HG02870 (cell line): ENCODE measurements around the gene GBF1.
"Not testable (repeated sequence)": the region's sequence is repeated elsewhere in the genome, so short reads cannot be mapped to it uniquely, and the experiment has no call there.

Source experiments
- ATAC-seq: cut with Tn5 transposase; IDR thresholded peaks from one replicate; pipeline ENCODE4 v1.9.1; 2021; ENCODE audit warnings: mild to moderate bottlenecking, moderate library complexity; ENCODE audit not compliant: unreplicated experiment

The GBF1 gene, protein sequence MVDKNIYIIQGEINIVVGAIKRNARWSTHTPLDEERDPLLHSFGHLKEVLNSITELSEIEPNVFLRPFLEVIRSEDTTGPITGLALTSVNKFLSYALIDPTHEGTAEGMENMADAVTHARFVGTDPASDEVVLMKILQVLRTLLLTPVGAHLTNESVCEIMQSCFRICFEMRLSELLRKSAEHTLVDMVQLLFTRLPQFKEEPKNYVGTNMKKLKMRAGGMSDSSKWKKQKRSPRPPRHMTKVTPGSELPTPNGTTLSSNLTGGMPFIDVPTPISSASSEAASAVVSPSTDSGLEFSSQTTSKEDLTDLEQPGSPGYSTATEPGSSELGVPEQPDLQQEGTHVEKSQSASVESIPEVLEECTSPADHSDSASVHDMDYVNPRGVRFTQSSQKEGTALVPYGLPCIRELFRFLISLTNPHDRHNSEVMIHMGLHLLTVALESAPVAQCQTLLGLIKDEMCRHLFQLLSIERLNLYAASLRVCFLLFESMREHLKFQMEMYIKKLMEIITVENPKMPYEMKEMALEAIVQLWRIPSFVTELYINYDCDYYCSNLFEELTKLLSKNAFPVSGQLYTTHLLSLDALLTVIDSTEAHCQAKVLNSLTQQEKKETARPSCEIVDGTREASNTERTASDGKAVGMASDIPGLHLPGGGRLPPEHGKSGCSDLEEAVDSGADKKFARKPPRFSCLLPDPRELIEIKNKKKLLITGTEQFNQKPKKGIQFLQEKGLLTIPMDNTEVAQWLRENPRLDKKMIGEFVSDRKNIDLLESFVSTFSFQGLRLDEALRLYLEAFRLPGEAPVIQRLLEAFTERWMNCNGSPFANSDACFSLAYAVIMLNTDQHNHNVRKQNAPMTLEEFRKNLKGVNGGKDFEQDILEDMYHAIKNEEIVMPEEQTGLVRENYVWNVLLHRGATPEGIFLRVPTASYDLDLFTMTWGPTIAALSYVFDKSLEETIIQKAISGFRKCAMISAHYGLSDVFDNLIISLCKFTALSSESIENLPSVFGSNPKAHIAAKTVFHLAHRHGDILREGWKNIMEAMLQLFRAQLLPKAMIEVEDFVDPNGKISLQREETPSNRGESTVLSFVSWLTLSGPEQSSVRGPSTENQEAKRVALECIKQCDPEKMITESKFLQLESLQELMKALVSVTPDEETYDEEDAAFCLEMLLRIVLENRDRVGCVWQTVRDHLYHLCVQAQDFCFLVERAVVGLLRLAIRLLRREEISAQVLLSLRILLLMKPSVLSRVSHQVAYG (N-terminal part only)

DNA sequence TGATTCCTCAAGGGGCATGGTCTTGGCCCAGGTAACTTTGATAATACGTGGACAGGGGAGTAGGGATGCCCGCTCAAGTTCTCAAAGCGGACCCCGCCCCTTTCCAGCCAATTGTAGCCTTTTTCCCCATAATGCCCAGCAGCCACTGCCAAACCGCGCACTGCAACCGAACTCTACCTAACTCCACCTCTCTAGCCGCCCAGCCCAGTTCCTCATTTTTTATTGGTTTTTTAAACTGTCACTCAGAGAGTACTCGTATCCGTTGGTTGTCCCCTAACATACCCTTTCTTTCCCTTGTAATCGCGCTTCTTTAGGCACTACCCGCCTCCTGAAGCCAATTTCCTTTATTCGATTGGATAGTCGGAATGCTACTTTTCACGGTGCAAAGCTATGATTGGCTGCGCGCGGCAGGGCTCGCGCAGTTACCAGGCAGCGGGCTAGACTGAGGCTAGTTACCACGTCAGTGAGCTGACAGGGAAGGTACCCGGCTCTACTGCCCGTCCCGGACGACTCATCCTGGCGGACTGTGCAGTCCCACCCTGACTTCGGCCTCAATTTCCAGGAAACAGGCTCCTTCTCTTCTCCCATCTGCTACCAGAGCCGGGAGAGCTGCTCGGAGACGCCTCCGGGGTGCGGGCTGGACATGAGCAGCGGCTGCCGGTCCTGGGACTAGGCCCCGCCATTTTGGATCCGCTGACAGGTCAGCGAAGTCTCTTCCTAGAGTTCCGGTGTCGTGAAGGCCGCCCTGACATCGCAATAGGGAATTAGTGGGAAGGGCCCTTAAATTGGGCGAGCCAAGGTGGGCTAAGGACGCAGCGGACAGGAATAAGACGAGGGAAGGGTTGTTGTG, at the start of gene GBF1:
Gene GBF1, plus strand, starts transcription at position 451 of the 850 bp plus-strand sequence. CDS start 13,407 bp downstream, outside the sequence.
- ATAC-seq, result peak; percentile 92

DNA sequence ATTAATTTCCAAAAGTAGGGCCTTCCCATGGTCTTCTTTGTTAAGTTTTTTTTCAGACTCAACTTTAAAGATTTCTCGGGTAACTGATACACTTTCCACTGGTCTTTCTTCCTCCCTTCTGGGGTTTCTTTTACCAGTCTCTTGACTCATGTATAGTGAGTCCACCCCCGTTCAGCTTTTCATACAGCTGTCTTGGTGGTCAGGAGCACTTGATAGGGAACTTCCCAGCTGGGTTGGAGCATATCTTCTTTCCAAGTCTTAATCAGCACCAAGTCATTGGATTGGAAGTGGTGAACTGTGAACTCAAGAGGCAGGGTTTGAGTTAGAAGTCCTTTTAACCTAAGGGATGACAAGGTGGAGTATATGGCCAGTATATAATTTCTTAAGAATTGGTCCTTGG, 48.4 kb upstream of the GBF1 start:
- no peak for ATAC-seq

DNA sequence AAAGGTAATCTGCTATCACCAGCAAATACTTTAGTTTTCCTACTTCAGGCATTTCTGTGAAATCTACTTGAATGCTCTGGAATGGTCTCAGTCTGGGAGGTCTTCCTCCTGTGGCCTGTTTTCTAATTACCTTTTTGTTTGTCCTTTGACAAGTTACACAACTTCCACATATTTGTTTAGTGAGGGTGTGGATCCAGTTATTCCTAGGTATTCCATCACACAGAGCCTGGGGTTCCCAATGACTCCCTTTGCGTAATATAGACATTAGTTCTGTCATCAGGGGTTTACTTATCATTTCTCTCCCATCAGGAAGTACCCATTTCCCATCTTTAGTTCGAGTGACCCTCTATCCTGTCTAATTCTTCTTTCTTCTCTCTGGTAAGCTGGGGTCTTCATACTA, 47.3 kb upstream of the GBF1 start:
- no peak for ATAC-seq

DNA sequence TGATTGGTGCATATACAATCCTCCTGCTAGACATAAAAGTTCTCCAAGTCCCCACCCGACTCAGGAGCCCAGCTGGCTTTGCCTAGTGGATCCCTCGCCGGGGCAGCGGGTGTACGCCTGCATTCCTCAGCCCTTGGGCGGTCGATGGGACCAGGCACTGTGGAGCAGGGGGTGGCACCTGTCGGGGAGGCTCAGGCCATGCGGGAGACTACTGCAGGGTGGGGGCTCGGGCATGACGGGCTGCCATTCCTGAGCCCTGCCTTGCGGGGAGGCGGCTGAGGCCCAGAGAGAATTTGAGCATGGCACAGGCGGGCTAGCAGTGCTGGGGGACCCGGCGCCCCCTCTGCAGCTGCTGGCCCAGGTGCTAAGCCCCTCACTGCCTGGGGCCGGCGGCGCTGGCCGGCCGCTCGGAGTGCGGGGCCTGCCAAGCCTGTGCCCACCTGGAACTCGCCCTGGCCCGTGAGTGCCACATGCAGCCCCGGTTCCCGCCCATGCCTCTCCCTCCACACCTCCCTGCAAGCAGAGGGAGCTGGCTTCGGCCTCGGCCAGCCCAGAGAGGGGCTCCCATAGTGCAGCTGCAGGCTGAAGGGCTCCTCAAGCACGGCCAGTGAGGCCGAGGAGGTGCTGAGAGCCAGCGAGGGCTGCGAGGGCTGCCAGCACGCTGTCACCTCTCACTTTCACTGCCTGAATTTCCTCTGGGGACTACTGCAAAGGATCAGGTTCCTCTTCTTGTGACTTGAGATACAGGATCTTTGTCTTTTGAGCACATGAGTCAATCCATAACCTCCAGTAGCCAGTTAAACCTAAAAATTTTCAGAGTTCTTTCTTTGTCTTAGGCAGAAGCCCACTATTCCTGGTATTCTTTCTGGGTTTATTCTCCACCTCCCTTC, 44.3 kb upstream of the GBF1 start:
- no peak for ATAC-seq

DNA sequence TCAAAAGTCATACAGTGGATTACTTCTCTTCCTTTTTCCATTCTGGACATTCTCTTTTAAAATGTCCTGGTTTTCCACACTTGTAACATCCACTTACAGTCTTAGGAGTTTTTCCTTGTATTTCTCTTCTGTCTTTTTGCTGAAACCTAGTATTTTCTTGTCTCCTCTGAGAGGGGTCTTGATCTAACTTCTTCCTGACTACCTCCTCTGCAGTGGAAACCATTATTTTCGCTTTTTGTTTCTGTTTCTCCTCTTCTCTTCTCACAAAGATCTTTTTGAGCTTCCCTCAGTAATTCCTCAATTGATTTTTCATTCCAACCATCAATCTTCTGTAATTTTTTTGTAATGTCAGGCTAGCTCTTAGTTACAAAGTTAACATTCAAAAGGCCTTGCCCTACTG, 42.9 kb upstream of the GBF1 start:
- ATAC-seq, result no peak

DNA sequence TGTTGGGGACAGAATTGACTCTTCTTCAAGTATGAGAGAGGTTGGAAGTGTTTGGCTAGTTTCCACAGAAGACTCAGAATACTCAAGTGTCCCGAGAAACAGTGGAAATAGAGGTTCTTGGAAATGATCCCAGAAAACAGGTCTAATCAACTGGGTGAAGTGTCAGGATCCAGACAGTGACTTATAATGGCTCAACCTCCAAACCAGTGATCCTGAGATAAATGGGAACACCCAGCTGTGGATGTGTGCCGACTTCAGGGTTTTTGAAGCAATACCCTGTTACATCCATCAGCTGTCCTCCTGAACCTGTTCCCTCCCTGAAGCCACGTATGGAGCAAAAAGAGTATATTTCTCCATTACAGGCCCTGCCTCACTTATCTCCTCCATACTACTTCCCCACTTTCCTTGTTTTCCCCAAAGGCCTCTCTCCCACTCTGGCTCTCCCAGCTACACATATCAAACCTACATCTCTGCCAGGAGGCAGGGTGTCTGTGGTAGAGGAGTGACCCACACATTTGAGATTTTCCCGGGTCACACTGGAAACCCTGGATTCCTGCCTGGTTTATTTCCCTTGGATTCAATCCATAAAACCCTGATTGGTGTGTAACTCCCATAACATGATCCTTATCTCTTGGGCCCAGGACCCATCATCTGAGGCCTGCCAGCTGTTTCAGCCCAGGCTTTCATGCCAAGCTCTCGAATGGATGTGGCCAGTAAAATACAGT, 36.9 kb upstream of the GBF1 start:
- no peak for ATAC-seq

DNA sequence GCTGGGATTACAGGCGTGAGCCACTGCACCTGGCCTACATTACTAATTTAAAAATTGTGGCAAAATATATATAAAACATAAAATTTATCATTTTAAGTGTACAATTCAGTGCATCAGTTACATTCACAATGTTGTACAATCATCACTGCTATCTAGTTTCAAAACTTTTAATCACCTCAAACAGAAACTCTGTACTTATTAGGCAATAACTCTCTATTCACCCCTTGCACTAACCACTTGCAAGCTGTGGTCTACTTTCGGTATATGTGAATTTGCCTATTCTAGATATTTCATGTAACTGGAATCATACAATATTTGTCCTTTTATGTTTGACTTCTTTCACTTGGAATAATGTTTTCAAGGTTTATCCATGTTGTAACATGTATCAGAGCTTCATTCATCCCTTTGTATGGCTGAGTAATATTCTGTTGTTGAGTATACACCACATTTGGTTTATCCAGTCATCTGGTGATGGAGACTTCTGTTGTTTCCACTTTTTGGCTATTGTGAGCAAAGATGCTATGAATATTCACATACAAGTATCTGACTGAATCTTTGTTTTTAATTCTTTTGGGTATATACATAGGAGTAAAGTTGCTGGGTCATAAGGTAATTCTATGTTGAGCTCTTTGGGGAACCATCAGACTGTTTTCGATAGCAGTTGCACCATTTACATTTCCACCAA, 33.6 kb upstream of the GBF1 start:
- ATAC-seq, result no peak

DNA sequence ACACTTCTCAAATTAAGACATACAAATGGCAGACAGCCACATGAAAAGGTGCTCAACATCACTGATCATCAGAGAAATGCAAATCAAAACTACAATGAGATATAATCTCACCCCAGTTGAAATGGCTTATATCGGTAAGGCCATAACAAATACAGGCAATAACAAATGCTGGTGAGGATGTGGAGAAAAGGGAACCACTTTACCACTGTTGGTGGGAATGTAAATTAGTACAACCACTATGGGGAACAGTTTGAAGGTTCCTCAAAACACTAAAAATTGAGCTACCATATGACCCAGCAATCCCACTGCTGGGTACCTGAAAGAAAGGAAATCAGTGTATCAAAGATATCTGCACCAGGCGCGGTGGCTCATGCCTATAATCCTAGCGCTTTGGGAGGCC, 31.7 kb upstream of the GBF1 start:
- not testable (repeated sequence) for ATAC-seq

DNA sequence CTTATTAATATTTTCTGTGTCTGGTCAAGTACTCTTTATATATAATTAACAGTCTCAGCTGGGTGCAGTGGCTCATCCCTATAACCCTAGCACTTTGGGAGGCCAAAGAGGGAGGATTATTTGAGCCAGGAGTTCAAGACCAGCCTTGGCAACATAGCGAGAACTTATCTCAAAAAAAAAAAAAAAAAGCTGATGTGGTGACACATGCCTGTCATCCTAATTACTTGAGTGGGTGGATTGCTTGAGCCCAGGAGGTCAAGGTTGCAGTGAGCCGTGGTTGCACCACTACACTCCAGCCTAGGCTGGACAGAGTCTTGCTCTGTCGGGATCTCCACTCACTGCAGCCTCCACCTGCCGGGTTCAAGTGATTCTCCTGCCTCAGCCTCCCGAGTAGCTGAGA, 26.0 kb upstream of the GBF1 start:
- ATAC-seq, result no peak

DNA sequence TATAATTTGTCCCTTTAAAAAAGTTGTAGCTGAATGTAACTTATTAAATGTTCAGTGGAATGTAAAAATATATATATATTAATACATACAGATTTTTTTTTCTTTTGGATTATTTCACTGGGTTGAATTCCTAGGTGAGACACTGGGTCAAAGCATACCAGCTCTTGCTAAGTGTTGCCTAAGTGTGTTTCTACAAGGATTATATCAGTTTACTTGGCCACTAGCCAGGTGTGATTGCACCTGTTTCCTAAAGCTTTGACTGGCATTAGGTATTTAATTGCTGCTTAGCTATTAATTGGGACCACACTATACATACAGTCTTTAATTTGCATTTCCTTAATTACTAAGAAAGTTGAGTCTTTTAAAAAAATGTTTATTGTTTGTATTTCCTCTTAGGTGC, 24.7 kb upstream of the GBF1 start:
- no peak for ATAC-seq

DNA sequence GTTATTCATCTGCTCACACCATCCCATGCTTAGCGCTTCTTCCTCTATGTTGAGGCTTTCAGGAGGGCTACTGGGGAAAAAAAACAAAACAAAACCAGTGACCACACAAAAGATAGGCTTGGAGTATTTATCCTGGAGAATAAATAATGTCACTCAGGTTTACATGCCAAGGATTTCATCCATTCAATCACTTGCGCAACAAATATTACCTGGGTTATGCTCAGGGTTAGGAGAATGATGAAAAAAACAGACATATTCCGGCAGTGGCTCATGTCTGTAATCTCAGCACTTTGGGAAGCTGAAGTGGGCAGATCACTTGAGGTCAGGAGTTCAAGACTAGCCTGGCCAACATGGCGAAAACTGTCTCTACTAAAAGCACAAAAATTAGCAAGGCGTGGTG, 22.5 kb upstream of the GBF1 start:
- ATAC-seq, result no peak

DNA sequence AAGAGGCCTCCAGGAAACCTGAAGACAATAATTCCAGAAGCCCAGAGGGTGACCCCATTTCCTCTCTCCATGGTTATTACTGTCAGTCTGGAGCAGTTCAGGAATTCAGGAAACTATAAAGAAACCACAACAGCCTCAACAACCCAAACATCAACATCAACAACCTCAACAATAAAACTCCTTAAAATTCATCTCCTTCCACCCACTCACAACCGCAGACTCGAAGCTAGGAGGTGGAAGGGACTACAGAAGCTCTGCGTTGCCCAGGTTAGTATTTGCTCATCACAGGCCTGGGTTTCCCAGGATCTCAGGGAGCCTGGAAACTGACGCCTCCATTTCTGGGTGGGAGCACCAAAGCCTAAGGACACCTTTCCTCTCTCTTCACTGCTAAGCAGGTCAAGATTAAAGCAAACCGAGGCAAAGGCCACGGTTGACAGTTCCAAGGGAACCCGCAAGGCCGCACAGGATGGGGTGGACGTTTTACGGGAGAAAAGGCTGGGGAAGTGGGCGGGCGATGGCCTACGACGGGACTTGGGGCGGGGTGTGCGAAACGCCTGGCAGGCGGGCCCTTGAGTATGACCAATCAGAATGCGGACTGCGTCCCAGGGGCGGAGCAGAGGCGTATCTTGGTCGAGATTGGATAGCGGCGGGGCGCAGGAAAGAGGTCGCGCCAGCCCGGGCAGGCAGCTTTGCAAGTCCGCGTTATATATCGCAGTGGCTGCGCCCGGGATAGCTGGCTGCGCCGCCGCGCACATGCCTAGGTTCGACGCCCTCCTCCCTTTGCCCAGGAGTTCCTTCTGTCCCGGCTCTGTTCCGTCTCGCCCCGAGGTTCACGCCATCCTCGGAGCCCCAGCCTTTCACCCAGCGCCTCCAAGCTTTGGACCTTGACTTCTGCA, 19.4 kb upstream of the GBF1 start, which contains the start of gene ELOVL3:
Gene ELOVL3, plus strand, starts transcription at position 654 of the 896 bp plus-strand sequence. CDS start 250 bp downstream, outside the sequence.
- ATAC-seq, result peak; percentile 82

DNA sequence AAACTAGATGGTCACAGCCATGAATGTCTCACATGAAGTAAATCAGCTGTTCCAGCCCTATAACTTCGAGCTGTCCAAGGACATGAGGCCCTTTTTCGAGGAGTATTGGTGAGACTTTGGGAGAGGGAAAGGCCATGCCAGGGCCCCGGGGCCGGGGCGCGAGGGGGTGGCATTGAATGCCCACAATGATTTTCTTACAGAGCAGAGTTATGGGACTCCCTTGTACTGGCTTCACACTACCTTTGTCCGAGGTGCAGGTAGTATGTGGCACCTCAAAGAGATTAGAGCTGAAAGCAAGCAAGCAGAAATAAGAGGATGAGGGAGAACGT, 18.8 kb upstream of the GBF1 start:
- ATAC-seq, result no peak

DNA sequence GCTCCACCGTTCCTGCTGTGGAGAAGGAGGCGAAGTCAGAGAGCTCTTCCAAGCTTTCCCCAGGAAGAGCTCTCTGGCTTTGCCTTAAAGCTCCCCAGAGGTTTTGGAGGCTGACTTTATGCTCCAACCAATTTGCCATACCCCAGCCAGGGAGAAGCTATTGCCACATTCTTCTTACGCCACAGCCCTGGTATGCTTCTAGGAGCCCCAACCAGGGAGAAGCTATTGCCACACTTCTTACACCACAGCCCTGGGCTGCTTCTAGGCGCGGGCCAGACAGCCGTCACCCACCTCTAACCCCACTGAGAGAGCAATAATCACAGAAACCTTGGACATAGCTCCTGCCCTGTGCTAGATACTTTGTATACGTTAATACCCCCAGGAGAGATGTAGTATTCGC, 18.3 kb upstream of the GBF1 start:
- no peak for ATAC-seq

DNA sequence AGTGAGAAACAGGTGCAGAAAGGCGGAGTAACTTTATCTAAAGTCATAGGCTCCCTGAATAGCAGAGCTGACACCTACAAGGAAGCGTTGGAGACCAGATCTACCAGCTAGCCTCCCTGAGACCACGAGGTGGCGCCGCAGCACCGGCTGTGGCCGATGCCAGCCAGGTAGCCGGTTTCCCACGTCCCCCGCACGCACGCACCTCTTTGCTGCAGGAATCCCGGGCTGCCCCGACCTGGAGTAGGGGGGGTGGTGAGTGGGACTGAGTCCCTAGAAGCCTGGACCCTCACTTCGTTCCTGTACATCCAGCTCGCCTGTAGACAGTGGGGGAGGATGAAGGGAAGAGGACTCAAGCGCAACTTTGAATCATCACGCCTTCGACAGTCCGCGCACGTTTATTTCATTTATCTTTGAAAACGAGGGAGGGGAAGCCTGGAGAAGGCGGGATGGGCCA, 15.5 kb upstream of the GBF1 start:
- ATAC-seq, result no peak

DNA sequence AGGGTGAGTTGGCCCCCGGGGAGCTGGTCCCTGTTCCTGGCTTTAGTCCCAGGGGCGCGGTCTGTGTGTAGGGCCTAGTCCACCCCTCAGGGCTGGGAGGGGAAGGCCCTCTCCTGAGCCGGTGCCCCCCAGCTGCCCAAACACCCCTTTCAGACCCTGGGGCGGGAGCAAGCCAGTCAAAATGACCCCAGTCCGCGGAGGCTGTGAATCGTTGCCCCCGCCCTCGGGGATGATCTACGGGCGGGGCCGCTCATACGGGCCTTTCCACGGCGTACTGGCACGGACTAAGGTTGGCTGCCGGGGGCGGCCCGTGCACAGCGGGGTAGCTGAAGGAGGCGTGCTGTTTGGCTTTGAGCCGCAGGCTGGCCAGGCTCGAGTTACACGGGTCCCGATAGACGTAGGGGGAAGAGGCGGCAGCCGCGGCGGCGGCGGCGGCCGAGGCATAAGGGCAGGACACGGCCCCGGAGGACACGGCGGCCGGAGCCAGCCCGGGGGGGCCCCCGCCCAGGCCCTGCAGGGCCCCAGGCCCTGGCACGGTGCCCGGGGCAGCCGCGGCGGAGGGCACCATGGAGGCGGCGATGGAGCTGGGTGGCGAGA, 15.0 kb upstream of the GBF1 start:
- ATAC-seq, result no peak
